ENCODE data around the gene MUS81.

GRCh38 chr11:65859095-65859811 is 980 bp upstream of the MUS81 start:
- TF ChIP-seq, protein P1, sequence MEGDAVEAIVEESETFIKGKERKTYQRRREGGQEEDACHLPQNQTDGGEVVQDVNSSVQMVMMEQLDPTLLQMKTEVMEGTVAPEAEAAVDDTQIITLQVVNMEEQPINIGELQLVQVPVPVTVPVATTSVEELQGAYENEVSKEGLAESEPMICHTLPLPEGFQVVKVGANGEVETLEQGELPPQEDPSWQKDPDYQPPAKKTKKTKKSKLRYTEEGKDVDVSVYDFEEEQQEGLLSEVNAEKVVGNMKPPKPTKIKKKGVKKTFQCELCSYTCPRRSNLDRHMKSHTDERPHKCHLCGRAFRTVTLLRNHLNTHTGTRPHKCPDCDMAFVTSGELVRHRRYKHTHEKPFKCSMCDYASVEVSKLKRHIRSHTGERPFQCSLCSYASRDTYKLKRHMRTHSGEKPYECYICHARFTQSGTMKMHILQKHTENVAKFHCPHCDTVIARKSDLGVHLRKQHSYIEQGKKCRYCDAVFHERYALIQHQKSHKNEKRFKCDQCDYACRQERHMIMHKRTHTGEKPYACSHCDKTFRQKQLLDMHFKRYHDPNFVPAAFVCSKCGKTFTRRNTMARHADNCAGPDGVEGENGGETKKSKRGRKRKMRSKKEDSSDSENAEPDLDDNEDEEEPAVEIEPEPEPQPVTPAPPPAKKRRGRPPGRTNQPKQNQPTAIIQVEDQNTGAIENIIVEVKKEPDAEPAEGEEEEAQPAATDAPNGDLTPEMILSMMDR (IDR thresholded peaks at IDR 0.05; ENCODE audit: borderline replicate concordance, extremely low read depth, low read length, poor library complexity, severe bottlenecking) = peak; percentile 47
- no peak for TF ChIP-seq EZH2 (IDR thresholded peaks at IDR 0.05; ENCODE audit: borderline replicate concordance, low read depth, low read length, severe bottlenecking)
